ENCODE data around the gene CEACAM18.

CEACAM18 gene

GRCh38 chr19:51507192-51507591 is 28.9 kb downstream of the CEACAM18 start:
- no peak for TF ChIP-seq REST (IDR thresholded peaks at IDR 0.05; ENCODE audit: low read depth)
- no peak for TF ChIP-seq MAX (IDR thresholded peaks at IDR 0.05)
- no peak for TF ChIP-seq TEAD4 (IDR thresholded peaks at IDR 0.05)
- TF ChIP-seq NFIC (IDR thresholded peaks at IDR 0.05) = no peak
- no peak for TF ChIP-seq CEBPB (IDR thresholded peaks at IDR 0.05)
- no peak for TF ChIP-seq RAD21 (IDR thresholded peaks at IDR 0.05; ENCODE audit: low read depth)
- TF ChIP-seq EGR1 (IDR thresholded peaks at IDR 0.05) = no peak
- no peak for TF ChIP-seq ZBTB7A (IDR thresholded peaks at IDR 0.05; ENCODE audit: low read depth)
- TF ChIP-seq CREB1 (IDR thresholded peaks at IDR 0.05; ENCODE audit: low read depth) = no peak

GRCh38 chr19:51507640-51508058 is 29.3 kb downstream of the CEACAM18 start:
- TF ChIP-seq CEBPB (IDR thresholded peaks at IDR 0.05) (no peak), EGR1 (IDR thresholded peaks at IDR 0.05) (no peak), EP300 (IDR thresholded peaks at IDR 0.05; ENCODE audit: borderline replicate concordance) (no peak), REST (IDR thresholded peaks at IDR 0.05; ENCODE audit: low read depth) (no peak), FOXM1 (IDR thresholded peaks at IDR 0.05; ENCODE audit: borderline replicate concordance, low read depth) (no peak), USF1 (IDR thresholded peaks at IDR 0.05) (no peak), TCF12 (IDR thresholded peaks at IDR 0.05; ENCODE audit: low read depth) (no peak), NFIC (IDR thresholded peaks at IDR 0.05) (no peak), ZBTB7A (IDR thresholded peaks at IDR 0.05; ENCODE audit: low read depth) (no peak), TAF1 (IDR thresholded peaks at IDR 0.05; ENCODE audit: low read depth) (no peak), MAX (IDR thresholded peaks at IDR 0.05) (no peak), TEAD4 (IDR thresholded peaks at IDR 0.05) (no peak), CREB1 (IDR thresholded peaks at IDR 0.05; ENCODE audit: low read depth) (no peak), RAD21 (IDR thresholded peaks at IDR 0.05; ENCODE audit: low read depth) (no peak), YY1 (IDR thresholded peaks at IDR 0.05; ENCODE audit: low read depth) (no peak)

- TF ChIP-seq EGR1 (IDR thresholded peaks at IDR 0.05) (no peak), USF1 (IDR thresholded peaks at IDR 0.05) (no peak)
Measured at GRCh38 chr19:51508059-51508733, 29.9 kb downstream of the CEACAM18 start.

- no peak for TF ChIP-seq USF1 (IDR thresholded peaks at IDR 0.05)
- no peak for TF ChIP-seq RAD21 (IDR thresholded peaks at IDR 0.05; ENCODE audit: low read depth)
- no peak for TF ChIP-seq EP300 (IDR thresholded peaks at IDR 0.05; ENCODE audit: borderline replicate concordance)
- TF ChIP-seq ZBTB7A (IDR thresholded peaks at IDR 0.05; ENCODE audit: low read depth) = no peak
- no peak for TF ChIP-seq TAF1 (IDR thresholded peaks at IDR 0.05; ENCODE audit: low read depth)
- TF ChIP-seq CEBPB (IDR thresholded peaks at IDR 0.05) = no peak
- no peak for TF ChIP-seq NFIC (IDR thresholded peaks at IDR 0.05)
- TF ChIP-seq FOXM1 (IDR thresholded peaks at IDR 0.05; ENCODE audit: borderline replicate concordance, low read depth) = no peak
- no peak for TF ChIP-seq TEAD4 (IDR thresholded peaks at IDR 0.05)
- no peak for TF ChIP-seq YY1 (IDR thresholded peaks at IDR 0.05; ENCODE audit: low read depth)
- TF ChIP-seq EGR1 (IDR thresholded peaks at IDR 0.05) = no peak
- no peak for TF ChIP-seq MAX (IDR thresholded peaks at IDR 0.05)
- TF ChIP-seq TCF12 (IDR thresholded peaks at IDR 0.05; ENCODE audit: low read depth) = no peak
- no peak for TF ChIP-seq REST (IDR thresholded peaks at IDR 0.05; ENCODE audit: low read depth)
Measured at GRCh38 chr19:51509823-51510660, 31.7 kb downstream of the CEACAM18 start.

Data from Ishikawa (cell line).